GM23338 (cell line): Measurements from ENCODE around the gene JAZF1. TPM values are rescaled to one million over a fixed set of nuclear protein-coding genes. Genes with fewer than 3 reads are reported as not detected.

ENCODE experiments used
- ATAC-seq: fragments of 200-7000 bp; cut with Tn5 transposase; 3 replicates; pipeline ENCODE4 v1.9.1; 2020
- DNase-seq: peaks from one replicate; pipeline ENCODE4 v3.0.0-alpha.2; 2015; ENCODE audit warnings: low spot score
- H2AFZ ChIP-seq: fragments of 200-600 bp; sonication (generic); 2 replicates; pipeline ENCODE4 v1.8.0; 2016; ENCODE audit warnings: antibody characterized with exemption, mild to moderate bottlenecking, moderate library complexity
- H3F3A ChIP-seq: fragments of 200-600 bp; sonication (generic); replicated peaks from 2 replicates; pipeline ENCODE4 v1.8.0; 2017; ENCODE audit warnings: antibody characterized with exemption, mixed run types, low read depth
- H3K27ac ChIP-seq: fragments of 200-600 bp; sonication (generic); 2 replicates; pipeline ENCODE4 v1.6.1; 2016; ENCODE audit warnings: low read depth
- H3K27me3 ChIP-seq: fragments of 200-600 bp; sonication (generic); 2 replicates; pipeline ENCODE4 v1.8.0; 2016; ENCODE audit warnings: mild to moderate bottlenecking, mixed run types, moderate library complexity; ENCODE audit not compliant: insufficient read depth
- H3K36me3 ChIP-seq: fragments of 200-600 bp; sonication (generic); 2 replicates; pipeline ENCODE4 v1.8.0; 2016; ENCODE audit warnings: mild to moderate bottlenecking; ENCODE audit not compliant: insufficient read depth
- H3K4me1 ChIP-seq: fragments of 200-600 bp; sonication (generic); 2 replicates; pipeline ENCODE4 v1.8.0; 2016; ENCODE audit warnings: mild to moderate bottlenecking, moderate library complexity; ENCODE audit not compliant: insufficient read depth
- H3K4me2 ChIP-seq: fragments of 200-600 bp; sonication (generic); 2 replicates; pipeline ENCODE4 v1.7.1; 2017; ENCODE audit warnings: mixed run types
- H3K4me3 ChIP-seq: fragments of 200-600 bp; sonication (generic); 2 replicates; pipeline ENCODE4 v1.6.1; 2016; ENCODE audit warnings: mixed run types
- H3K79me2 ChIP-seq: fragments of 200-600 bp; sonication (generic); replicated peaks from 2 replicates; pipeline ENCODE4 v1.8.0; 2017; ENCODE audit warnings: mild to moderate bottlenecking; ENCODE audit not compliant: insufficient read depth
- H3K9me2 ChIP-seq: fragments of 200-600 bp; sonication (generic); 2 replicates; pipeline ENCODE4 v1.8.0; 2017; ENCODE audit not compliant: insufficient read depth
- H4K20me1 ChIP-seq: fragments of 200-600 bp; sonication (generic); replicated peaks from 2 replicates; pipeline ENCODE4 v1.8.0; 2017; ENCODE audit warnings: mild to moderate bottlenecking; ENCODE audit not compliant: insufficient read depth
- H3K27ac Mint-ChIP-seq: 2 replicates; pipeline ENCODE4 v1.8.0; 2020; ENCODE audit warnings: inconsistent platforms, mild to moderate bottlenecking, moderate library complexity, mixed read lengths
- H3K27me3 Mint-ChIP-seq: 3 replicates; pipeline ENCODE4 v1.8.0; 2022; ENCODE audit warnings: low read depth, mild to moderate bottlenecking, moderate library complexity, mixed read lengths, inconsistent platforms; ENCODE audit not compliant: insufficient read depth, poor library complexity
- H3K36me3 Mint-ChIP-seq: 3 replicates; pipeline ENCODE4 v1.8.0; 2021; ENCODE audit warnings: low read depth, mild to moderate bottlenecking, inconsistent platforms, moderate library complexity, mixed read lengths
- H3K4me1 Mint-ChIP-seq: 3 replicates; pipeline ENCODE4 v1.8.0; 2020; ENCODE audit warnings: mild to moderate bottlenecking, inconsistent platforms, mixed read lengths
- H3K4me3 Mint-ChIP-seq: 3 replicates; pipeline ENCODE4 v1.8.0; 2021; ENCODE audit warnings: moderate library complexity, mild to moderate bottlenecking, inconsistent platforms, mixed read lengths
- H3K9me3 Mint-ChIP-seq: 3 replicates; pipeline ENCODE4 v1.8.0; 2020; ENCODE audit warnings: moderate library complexity, mild to moderate bottlenecking, inconsistent platforms, mixed read lengths
- EZH2 ChIP-seq: fragments of 200-600 bp; sonication (generic); IDR thresholded peaks from one replicate; pipeline ENCODE4 v1.8.0; 2017; ENCODE audit warnings: antibody characterized with exemption, mild to moderate bottlenecking, low read depth; ENCODE audit not compliant: unreplicated experiment
- NANOG ChIP-seq: IDR thresholded peaks from 2 replicates; pipeline ENCODE4 v1.6.1; 2016; ENCODE audit warnings: antibody characterized with exemption, borderline replicate concordance
- POLR2AphosphoS5 ChIP-seq: IDR thresholded peaks from 2 replicates; pipeline ENCODE4 v1.6.1; 2016; ENCODE audit warnings: antibody characterized with exemption, low read depth
- STAT1 ChIP-seq: IDR thresholded peaks from one replicate; pipeline ENCODE4 v1.6.1; 2016; ENCODE audit warnings: antibody characterized with exemption; ENCODE audit not compliant: unreplicated experiment
- ZNF114 ChIP-seq: fragments of 250-450 bp; sonication (Bioruptor Pico); IDR thresholded peaks from 2 replicates; pipeline ENCODE4 v1.5.0; 2020; ENCODE audit warnings: mild to moderate bottlenecking, moderate library complexity
- polyA plus RNA-seq: library from polyadenylated mRNA; unstranded; fragments of >200 nt; fragmentation: Nextera tagmentation; extraction: Ambion mirVana; gene quantifications from 2 replicates; pipeline ENCODE4 v1.2.1, GENCODE V29; 2016
- total RNA-seq: library from RNA; depleted of rRNA; stranded (reverse); fragments of >200 nt; shearing (Covaris generic); gene quantifications from 2 replicates; pipeline ENCODE4 v1.2.3, GENCODE V29; 2014
- TF ChIP-seq, protein P1 (sequence below): IDR thresholded peaks from 2 replicates; pipeline ENCODE4 v1.6.1; 2016; ENCODE audit warnings: antibody characterized with exemption
- TF ChIP-seq, protein P2 (sequence below): fragments of 250-450 bp; sonication (Bioruptor Pico); IDR thresholded peaks from 2 replicates; pipeline ENCODE4 v1.5.0; 2020; ENCODE audit warnings: mild to moderate bottlenecking, moderate library complexity

JAZF1 gene
- total and polyA plus RNA-seq, 2 experiments from 2014 or later, result 12.2 to 22.2 TPM

DNA sequence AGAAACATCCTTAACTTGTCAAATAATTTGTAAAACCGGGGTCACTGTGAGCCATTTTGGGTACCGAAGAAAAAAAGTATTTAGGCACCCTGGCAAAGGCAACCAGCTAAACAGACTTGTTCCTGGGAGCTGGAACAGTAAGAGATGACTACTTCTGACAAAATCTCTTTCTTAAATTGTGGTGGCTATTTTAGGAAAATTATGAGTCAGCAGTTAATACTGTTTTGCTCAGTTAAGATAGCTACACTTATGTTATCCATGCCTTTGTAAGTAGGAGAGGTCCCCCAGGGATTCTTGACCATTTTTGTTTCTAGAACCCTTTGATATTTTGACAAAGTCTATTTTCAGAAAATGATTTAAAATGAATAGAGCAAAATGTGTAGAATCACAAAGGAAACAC, 372.0 kb downstream of the JAZF1 start:
- Mint-ChIP-seq H3K27me3 (peaks cover 3% of the 10 kb centered on the region), H3K4me1 (peaks cover 4% of the 10 kb centered on the region; the same call in 2 of the 3 replicates), H3K4me3 (no peak overlapping the region), H3K9me3 (no peaks in the 10 kb centered on the region), H3K36me3 (no peaks in the 10 kb centered on the region), H3K27ac (no peak overlapping the region)
- Histone ChIP-seq H3K9me2 (no peaks in the 10 kb centered on the region), H4K20me1 (no peaks in the 10 kb centered on the region), H3K27me3 (no peaks in the 10 kb centered on the region), H3K4me3 (no peak overlapping the region), H3K4me2 (no peak overlapping the region), H3K36me3 (no peaks in the 10 kb centered on the region), H3F3A (no peaks in the 10 kb centered on the region), H3K27ac (no peak overlapping the region), H3K4me1 (peaks cover 1% of the 10 kb centered on the region), H2AFZ (no peak overlapping the region), H3K79me2 (no peaks in the 10 kb centered on the region)
- ATAC-seq (no peak), DNase-seq (no peak)
- no peak for TF ChIP-seq NANOG
- no peak for TF ChIP-seq STAT1
- TF ChIP-seq, protein P1, sequence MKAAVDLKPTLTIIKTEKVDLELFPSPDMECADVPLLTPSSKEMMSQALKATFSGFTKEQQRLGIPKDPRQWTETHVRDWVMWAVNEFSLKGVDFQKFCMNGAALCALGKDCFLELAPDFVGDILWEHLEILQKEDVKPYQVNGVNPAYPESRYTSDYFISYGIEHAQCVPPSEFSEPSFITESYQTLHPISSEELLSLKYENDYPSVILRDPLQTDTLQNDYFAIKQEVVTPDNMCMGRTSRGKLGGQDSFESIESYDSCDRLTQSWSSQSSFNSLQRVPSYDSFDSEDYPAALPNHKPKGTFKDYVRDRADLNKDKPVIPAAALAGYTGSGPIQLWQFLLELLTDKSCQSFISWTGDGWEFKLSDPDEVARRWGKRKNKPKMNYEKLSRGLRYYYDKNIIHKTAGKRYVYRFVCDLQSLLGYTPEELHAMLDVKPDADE, result no peak
- TF ChIP-seq, protein P2, sequence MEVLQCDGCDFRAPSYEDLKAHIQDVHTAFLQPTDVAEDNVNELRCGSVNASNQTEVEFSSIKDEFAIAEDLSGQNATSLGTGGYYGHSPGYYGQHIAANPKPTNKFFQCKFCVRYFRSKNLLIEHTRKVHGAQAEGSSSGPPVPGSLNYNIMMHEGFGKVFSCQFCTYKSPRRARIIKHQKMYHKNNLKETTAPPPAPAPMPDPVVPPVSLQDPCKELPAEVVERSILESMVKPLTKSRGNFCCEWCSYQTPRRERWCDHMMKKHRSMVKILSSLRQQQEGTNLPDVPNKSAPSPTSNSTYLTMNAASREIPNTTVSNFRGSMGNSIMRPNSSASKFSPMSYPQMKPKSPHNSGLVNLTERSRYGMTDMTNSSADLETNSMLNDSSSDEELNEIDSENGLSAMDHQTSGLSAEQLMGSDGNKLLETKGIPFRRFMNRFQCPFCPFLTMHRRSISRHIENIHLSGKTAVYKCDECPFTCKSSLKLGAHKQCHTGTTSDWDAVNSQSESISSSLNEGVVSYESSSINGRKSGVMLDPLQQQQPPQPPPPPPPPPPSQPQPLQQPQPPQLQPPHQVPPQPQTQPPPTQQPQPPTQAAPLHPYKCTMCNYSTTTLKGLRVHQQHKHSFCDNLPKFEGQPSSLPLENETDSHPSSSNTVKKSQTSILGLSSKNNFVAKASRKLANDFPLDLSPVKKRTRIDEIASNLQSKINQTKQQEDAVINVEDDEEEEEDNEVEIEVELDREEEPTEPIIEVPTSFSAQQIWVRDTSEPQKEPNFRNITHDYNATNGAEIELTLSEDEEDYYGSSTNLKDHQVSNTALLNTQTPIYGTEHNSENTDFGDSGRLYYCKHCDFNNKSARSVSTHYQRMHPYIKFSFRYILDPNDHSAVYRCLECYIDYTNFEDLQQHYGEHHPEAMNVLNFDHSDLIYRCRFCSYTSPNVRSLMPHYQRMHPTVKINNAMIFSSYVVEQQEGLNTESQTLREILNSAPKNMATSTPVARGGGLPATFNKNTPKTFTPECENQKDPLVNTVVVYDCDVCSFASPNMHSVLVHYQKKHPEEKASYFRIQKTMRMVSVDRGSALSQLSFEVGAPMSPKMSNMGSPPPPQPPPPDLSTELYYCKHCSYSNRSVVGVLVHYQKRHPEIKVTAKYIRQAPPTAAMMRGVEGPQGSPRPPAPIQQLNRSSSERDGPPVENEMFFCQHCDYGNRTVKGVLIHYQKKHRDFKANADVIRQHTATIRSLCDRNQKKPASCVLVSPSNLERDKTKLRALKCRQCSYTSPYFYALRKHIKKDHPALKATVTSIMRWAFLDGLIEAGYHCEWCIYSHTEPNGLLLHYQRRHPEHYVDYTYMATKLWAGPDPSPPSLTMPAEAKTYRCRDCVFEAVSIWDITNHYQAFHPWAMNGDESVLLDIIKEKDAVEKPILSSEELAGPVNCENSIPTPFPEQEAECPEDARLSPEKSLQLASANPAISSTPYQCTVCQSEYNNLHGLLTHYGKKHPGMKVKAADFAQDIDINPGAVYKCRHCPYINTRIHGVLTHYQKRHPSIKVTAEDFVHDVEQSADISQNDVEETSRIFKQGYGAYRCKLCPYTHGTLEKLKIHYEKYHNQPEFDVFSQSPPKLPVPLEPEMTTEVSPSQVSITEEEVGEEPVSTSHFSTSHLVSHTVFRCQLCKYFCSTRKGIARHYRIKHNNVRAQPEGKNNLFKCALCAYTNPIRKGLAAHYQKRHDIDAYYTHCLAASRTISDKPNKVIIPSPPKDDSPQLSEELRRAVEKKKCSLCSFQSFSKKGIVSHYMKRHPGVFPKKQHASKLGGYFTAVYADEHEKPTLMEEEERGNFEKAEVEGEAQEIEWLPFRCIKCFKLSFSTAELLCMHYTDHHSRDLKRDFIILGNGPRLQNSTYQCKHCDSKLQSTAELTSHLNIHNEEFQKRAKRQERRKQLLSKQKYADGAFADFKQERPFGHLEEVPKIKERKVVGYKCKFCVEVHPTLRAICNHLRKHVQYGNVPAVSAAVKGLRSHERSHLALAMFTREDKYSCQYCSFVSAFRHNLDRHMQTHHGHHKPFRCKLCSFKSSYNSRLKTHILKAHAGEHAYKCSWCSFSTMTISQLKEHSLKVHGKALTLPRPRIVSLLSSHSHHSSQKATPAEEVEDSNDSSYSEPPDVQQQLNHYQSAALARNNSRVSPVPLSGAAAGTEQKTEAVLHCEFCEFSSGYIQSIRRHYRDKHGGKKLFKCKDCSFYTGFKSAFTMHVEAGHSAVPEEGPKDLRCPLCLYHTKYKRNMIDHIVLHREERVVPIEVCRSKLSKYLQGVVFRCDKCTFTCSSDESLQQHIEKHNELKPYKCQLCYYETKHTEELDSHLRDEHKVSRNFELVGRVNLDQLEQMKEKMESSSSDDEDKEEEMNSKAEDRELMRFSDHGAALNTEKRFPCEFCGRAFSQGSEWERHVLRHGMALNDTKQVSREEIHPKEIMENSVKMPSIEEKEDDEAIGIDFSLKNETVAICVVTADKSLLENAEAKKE, result no peak
- TF ChIP-seq ZNF114 (CRISPR knock-in tag), result no peak
- no peak for TF ChIP-seq EZH2
- no peak for TF ChIP-seq POLR2AphosphoS5
